GM19351 (cell line): ENCODE results near the gene SART1.
"Not testable (repeated sequence)": the region's sequence is repeated elsewhere in the genome, so short reads cannot be mapped to it uniquely, and the experiment has no call there.

Experiments used
- ATAC-seq: cut with Tn5 transposase; IDR thresholded peaks from one replicate; pipeline ENCODE4 v1.9.1; 2021; ENCODE audit warnings: mild to moderate bottlenecking, moderate library complexity; ENCODE audit not compliant: unreplicated experiment

The SART1 gene

DNA sequence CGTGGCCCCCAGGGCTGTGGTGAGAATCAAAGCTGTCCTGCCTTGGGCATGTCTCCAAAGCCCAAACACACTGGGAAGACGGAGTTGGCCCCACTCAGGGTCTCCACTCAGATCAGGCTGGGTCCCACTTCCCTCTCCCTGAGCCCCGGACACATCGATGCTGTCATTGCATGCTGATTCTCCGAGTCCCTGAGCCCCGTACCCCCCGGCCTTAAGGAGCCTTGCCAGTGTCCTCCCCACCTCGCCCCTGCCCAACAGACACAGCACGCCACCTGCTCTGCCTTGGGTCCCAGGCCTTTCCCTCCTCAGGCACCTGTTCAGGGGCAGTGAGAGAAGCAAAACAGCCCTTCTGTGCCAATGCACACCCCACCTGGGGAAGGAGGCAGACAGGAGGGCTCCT, 25.8 kb downstream of the SART1 start:
- no peak for ATAC-seq

DNA sequence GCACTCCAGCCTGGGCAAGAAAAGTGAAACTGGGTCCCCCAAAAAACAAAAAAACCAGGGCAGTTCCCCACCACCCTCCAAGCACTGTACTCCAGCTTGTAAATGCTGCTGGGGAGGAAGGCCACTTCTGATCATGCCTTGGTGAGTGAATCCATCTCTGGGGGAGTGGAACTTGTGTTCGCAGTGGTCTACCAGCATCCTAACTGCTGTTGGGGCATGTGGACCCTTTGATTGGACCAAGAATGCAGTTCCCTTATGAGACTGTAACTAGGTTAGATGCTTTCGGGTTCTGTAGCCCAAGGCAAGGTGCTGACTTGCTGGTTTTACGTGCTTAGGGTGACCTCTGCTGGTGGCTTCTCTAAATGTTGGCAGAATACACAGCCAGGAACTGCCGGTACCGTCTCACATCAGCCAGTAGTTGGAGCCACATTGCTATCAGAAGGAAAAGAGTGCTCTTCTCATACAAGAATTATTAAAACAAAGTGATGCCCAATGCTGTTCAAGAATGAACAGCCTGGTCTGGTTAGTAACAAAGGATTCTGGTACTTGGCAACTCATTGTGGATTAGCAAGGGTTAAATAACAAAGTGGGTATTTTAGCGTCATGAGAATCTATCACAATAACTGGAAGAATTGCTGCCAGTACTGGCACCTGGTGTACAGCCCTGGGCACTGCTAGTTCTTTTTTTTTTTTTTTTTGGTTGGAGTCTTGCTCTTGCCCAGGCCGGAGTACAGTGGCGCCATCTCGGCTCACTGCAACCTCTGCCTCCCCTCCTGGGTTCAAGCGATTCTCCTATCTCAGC, 27.5 kb downstream of the SART1 start:
- ATAC-seq: peak; percentile 71

DNA sequence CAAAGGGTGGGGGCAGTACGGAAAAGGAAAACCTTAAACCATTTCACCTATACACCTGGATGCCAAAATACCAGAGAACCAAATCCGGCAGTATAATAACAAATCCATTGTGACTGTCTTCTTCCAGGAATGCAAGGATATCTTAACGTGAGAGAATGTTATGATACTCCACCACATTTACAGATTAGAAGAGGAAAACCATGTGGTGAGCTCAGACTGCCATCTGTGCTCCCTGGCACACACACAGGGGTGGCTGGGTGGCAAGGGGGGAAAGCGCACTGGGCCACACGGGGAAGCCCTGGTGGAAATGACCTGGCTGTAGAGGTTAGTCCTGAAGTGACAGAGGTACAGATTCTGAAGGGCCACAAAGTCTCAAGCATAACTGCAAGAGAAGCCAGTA, 30.5 kb downstream of the SART1 start:
- no peak for ATAC-seq

DNA sequence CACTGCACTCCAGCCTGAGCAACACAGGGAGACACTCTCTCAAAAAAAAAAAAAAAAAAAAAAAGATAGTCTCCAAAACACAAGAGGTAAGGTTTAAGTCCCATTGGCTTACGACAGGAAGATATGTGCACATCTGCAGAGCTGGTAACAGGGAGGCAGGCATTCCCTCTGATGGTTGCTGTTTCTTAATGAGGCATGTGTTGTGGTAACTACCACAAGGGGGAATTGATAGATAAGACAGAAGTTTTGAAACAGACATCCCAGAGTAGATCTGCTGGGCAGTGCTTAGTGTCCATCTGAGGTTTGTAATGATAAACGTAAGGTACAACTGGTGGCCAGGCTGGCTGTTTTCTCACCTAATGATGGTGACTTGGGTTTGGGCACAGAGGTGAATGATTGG, 35.8 kb downstream of the SART1 start:
- no peak for ATAC-seq

DNA sequence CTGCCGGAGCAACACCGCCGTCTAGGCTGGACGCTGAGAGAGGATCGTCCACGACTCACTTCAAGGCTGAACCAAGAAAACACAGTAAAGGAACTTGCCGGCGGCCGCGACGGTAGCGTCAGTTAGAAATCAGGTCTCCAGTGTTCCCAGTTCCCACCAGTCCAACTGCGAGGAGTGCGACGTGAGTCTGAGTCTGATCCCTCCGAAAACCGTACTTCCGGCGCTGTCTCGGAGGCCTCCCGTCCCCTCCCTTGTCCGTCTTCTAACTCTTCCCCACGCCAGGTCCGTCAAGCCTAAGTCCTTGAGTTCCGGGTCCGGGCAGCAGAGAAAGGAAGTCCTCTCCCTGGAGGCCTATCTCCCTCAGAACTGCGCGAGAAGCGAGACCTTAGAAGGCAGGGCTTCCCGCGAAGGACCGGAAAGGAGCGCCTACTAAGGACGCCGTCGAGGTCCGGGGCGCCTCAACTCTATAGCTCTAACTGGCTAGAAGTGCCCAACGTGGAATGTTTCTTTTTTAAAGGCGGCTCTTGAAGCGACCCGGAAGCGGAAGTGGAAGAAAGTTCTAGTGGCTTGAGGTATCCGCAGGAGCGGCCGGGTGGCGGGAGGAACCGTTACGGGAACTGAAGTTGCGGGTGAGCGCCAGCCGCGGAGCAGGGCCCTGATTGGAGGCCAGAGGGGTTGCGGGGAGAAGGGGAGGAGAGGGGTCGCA, 40.6 kb downstream of the SART1 start, which contains the start of the genes BANF1 and EIF1AD:
TSS of gene BANF1 (plus strand) at position 562 of the 706 bp plus-strand sequence. CDS start 748 bp downstream, outside the sequence.
TSS of gene EIF1AD (minus strand) at position 216 of the 706 bp plus-strand sequence. CDS start 1,768 bp downstream, outside the sequence.
- ATAC-seq: peak; percentile 73

DNA sequence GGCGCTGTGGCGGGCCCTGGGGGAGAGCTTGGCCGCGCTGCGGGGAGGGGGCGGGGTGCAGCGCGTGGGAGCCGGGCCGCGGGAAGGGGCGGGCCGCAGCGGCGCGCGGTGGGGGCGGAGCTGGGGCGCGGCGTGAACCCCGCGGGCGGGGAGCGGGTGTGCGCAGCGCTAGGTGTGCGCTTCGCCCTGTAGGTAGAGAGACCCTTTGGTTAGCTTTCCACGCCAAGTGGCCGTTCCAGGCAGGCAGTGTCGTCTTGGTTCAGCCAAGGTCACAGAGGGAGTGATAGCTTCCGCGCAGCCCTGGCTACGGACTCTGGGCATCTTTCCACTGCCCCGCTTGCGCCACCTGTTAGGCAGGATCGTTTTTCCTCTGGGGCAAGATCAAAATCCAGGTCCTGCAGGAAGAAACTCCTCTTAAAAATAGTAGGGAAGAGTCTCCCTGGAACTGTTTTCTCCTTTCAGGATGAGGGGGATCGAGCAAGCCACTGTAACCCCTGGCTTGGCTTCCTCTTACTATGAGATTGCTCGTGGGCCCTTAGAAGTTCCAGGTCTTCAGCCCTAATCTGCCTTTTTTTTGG, 41.2 kb downstream of the SART1 start:
- peak; percentile 48 for ATAC-seq

DNA sequence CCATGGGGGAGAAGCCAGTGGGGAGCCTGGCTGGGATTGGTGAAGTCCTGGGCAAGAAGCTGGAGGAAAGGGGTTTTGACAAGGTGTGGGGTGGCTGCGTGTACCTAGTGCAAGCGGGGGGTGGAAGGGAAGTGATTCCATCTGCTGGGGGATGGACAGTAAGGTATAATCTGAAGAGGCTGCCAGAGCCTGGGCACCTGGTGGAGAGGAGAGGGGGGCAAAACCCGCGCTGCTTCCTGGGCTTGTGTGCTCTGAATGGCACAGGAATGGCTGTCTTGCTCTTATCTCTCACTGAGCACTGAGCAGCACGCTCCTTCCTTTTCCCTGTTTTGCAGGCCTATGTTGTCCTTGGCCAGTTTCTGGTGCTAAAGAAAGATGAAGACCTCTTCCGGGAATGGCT, 41.8 kb downstream of the SART1 start:
- ATAC-seq: no peak

DNA sequence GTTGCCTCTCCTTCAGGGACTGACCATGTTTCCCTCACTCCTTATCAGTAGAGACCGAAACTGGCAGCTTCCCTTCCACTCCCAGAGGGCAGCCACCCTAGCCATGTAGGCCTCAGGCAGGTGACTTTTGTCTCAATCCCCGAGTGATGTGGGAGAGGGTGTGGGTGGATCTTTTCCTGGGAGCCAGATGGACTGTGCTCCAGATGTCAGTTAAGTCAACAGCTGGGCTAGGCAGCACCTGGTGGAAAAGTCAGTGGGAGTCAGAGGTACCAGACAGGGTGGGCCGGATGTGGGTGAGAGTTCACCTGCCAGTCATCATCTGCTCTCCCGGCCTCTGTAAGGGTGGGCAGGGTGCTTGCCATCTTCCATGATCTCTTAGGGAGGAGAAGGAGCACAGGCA, 42.7 kb downstream of the SART1 start:
- no peak for ATAC-seq

DNA sequence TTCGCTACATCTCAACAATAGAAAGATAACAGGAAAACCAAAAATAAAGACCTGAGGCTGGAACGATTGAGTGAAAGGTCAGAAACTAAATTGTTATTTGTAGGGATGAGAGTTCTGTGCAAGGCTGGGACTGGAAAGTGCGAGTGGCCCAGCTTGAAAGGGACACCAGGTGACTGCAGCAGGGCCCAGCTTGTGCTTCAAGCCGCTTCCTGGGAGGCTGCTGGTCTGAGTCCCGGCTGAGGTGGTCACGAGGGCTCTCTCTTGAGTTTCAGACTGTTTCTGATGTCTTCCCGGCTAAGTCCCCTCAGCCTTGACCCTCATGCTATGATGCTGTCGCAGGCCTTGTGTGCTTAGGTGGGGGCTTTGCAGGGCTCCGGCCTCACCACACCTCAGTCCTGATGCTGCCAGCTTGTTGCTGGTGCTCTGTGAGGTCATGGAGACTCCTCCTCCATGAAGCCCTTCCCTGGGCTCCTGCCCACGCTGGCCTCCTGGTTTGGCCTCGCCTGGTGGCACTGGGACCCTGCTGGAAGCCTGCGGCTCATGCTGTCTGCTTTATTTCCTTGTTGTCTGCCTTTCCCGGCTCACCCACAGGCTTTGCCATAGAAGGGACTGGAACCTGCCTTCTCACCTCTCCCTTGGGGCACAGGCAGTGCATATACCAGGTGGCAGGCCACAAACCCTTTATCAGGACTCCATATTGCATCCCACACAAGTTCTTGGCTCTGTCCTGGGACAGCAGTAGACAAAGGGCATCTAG, 44.8 kb downstream of the SART1 start:
- ATAC-seq: no peak

DNA sequence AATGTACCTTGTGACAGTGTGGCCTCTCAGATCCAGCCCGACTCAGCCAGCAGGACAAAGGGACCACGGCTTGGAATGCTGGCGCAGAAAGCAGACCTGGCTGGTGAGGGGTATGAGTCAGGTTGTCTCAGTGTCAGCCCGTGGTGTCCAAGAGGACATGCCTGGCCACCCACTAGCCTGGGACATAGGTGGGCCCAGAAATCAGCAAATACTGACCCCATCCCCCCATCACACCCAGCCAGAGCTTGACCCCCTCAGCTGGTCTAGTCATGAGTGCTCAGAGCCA, 45.3 kb downstream of the SART1 start:
- ATAC-seq: no peak

DNA sequence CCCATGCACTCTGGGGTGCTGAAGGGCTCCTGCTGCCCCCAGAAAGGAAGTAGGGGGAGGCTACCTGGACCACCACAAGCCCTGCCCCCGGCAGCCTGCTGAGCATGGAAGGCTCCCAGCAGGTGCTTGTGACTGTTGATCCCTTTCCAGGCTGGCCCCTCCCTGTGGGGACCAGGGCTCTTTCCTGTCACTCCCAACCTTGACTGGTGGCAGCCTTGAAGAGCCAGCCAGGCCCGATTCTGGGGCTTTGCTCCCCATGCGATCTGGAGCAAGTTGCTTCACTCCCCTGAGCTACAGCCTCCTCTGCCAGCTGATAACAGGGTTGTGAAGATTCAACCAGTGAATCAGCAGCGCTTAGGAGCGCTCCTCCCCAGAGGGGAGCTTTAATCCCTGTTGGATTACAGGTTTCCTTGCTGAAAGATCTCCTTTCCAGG, 45.7 kb downstream of the SART1 start:
- no peak for ATAC-seq

DNA sequence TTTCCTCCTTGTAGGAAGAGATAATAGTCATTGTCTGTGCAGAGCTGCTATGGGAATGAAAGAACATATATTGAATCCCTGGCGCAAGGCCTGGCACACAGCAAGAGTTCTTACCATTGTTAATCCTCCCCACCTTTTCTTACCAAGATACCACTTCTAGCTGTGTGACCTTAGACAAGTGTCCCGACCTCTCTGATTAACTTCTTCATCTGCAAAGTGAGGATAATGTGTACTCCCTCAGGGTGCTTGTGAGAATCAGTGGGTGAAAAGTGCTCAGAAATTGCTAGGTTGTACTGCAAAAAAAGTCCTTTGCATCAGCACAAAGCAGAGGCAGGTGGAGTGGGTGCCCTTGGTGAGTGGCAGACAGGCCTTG, 46.5 kb downstream of the SART1 start:
- ATAC-seq: no peak

DNA sequence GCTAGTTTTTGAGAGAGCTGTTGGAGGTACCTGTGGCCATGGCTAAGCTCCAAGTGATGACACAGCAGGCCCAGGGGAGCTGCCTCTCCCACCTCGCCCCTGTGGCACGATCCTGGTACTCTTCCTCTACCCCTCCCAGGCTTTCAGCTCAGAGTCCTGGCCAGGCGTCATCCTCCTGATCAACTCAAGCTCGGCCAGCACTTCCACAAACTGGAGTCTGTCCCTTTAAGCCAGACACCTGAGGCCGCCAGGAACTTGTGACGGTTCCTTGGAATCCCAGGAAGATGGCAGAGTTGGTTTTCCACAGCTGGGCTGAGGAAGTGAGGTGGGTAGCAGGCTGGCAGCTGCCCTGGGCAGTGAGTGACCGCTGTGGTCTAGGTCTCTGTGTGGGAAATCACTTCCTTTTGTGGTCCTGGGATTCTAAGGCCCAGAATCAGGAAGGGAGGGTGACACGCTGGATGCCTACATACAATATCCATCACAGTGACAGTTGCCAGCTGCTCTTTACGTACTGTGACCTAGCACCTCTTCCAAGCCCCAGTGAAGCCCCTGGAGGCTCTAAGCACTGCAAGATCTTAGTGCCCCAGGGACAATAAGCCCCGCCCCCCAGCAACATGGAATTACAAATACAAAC, 47.1 kb downstream of the SART1 start:
- ATAC-seq: no peak

DNA sequence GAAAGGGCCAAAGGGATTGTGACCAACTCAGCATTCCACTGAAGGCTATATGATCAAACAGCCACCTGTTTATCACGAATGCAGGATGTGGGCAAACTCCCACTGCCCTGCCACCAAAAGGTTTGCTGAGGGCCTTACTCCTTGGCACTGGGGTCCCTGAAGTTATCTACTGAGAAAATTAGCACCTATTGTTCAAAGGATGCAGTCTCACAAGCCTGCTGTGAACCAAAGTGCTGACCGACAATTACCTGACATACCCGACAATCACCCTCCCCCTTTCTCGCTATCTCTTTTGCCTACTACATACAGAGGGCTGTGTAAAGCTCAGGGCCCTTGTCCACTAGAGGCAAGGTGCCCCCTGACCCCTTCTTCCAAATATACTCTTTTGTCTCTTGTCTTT, 48.5 kb downstream of the SART1 start:
- not testable (repeated sequence) for ATAC-seq

DNA sequence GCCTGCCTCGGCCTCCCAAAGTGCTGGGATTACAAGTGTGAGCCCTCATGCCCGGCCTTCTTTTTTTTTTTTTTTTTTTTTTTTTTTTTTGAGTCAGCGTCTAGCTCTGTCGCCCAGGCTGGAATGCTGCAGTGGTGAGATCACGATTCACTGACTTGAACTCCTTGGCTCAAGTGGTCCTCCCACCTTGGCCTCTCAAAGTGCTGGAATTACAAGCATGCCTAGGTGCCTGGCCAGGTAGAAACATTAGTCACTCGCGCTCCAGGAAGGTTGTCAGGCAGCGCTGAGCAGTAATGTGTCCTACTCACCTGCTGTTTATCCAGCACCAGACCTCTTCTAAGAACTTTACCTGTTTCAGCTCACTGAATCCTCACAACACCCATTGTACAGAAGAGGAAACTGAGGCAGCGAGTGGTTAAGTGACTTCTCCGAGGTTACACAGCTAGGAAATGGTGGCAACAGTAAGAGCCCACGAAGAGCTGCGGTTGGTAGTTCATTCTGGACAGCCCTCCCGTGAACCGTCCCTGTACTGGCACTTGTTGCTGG, 49.8 kb downstream of the SART1 start:
- ATAC-seq: no peak

DNA sequence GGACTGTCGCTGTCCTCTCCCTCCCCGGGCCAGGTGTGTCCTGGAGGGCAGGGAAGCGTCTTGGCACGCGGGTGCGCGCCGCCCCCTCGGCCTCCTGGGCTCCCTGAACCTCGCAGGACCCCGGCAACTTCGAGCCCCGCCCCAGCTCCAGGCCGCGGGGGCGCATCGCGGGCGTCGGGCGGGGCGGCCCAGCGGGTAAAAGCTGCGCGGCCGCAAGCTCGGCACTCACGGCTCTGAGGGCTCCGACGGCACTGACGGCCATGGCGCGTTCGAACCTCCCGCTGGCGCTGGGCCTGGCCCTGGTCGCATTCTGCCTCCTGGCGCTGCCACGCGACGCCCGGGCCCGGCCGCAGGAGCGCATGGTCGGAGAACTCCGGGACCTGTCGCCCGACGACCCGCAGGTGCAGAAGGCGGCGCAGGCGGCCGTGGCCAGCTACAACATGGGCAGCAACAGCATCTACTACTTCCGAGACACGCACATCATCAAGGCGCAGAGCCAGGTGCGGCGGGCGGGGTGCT, 50.3 kb downstream of the SART1 start, which contains the start of gene CST6:
TSS of gene CST6 (plus strand) at position 224 of the 519 bp plus-strand sequence. CDS start at position 261, 37 bp downstream.
- no peak for ATAC-seq

DNA sequence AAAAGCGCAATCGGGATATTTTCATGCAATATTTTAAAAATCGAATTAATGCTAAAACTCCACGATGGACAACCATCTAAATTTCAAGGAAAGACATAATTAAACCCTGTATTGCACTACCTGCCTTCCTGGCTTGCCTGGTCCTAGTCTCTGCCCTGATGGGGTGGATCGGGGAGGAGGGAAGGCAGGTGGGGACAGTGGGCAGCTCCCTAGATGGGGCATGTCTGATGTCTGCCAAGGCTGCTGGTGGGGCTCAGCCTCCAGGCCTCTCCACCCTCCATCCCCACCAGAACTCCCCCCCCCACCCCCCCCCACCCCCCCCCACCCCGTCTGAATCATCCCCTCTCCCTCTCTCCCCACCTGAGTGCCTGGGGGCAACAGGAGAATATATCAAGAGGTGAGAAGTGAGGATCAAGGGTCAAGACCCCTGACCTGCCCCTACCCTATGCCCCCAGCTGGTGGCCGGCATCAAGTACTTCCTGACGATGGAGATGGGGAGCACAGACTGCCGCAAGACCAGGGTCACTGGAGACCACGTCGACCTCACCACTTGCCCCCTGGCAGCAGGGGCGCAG, 50.9 kb downstream of the SART1 start:
- ATAC-seq: no peak

DNA sequence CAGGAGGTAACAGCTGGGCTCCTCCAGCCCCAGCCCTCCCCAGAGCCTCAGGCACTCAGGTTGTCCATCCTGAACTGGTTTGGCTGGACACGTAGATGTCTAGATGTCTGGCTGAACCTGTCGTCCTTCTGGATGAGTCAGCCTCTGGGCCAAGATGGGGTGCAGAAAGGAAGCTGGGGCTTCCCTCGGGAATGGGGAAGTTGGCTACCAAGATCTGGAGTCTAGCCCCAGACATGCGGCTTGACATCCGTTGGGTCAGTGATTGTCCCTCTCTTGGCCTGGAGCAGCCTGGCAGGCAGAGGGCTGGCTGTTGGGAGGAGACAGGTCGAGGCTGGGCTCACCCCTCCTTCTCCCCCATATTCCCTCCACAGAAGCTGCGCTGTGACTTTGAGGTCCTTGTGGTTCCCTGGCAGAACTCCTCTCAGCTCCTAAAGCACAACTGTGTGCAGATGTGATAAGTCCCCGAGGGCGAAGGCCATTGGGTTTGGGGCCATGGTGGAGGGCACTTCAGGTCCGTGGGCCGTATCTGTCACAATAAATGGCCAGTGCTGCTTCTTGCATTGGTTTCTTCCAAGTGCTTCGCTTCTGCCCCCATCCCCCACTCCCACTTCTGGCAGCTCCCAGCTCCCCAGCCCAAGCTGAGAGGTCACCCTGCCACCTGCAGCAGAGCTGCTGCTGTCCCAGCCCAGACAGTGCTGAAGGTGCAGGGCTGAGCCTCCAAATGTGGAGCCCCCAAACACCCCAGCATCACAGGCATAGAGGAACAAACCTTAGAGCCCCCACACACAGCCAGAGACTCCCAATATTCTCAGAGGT, 51.6 kb downstream of the SART1 start:
- ATAC-seq: no peak

DNA sequence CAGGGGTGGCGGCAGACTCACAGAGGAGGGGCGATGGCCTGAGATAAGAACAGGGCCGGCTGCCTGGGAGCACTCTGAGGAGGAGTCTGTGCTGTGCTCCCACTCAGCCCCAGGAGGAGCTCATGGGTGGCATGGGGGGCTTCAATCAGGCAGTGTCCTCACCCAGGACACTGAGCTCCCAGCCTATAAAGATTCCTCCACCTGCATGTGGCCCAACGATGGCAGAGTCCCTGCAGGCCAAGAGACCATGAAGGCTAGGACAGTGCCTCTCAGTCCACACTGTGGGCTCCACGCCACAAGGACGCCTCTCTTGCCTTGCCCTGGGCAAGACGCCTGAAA, 52.2 kb downstream of the SART1 start:
- ATAC-seq: no peak
